Activated naive CD4-positive, alpha-beta T cell (primary cell): ENCODE results near the gene LCE2D.
"Not testable (repeated sequence)": the region's sequence is repeated elsewhere in the genome, so short reads cannot be mapped to it uniquely, and the experiment has no call there.

Experiments
- DNase-seq, 4 experiments: peaks; one replicate each; lab custom pipeline; 2025; lab: John Stamatoyannopoulos, UW

Gene LCE2D

GRCh38 chr1:152663098-152663497 lies at the start of gene LCE2D:
Gene LCE2D (plus strand): TSS chr1:152663380. CDS start chr1:152664106, 726 bp downstream.
- no peak for DNase-seq

GRCh38 chr1:152613511-152613910 lies 49.7 kb upstream of the LCE2D start, which contains the start of gene LCE3B:
Gene LCE3B (plus strand): TSS chr1:152613811. CDS start chr1:152613811, 0 bp downstream.
- no peak for DNase-seq

DNA sequence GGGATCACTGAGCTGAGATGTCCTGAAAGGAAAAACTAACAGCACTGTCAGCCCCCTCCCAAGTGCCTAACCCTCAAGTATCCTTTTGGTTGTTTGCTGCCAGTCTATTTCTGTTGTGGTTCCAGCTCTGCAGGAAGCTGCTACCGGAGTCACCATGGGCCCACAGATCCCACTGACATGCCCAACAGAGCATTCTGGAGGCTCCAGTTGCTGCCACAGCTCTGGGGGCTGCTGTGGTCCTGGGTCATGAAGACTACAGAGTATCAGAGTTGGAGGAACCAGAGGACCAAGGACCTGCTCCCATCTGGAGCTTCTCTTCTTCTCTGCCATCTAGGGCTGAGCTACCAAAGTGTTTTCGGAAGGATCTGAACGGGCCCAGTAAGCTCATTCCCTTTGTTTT lies 41.2 kb upstream of the LCE2D start:
- DNase-seq = no peak

DNA sequence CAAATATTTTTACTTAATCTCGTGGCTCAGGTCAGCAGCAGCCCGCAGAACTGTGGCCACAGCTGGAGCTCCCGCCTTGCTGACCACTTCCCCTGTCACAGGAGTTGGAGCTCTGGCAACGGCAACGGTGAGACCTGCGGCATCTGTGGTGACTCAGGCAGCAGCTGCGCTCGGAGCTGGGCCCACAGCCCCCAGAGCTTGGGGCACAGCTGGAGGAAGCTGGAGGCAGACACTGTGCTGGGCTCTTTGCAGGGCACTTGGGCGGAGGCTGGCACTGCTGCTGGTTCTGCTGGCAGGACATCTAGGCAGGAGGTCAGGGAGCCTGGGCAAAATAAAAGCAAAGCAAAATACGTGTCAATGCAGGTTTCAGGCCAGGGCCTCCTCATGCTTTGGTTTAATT lies 40.4 kb upstream of the LCE2D start, which contains the start of gene LCE3A:
Gene LCE3A, minus strand, starts transcription at position 301 of the 400 bp plus-strand sequence. Its CDS starts 0 bp downstream, at position 301.
- no peak for DNase-seq

- DNase-seq = no peak
Observed at GRCh38 chr1:152623203-152623844, 39.9 kb upstream of the LCE2D start.

DNA sequence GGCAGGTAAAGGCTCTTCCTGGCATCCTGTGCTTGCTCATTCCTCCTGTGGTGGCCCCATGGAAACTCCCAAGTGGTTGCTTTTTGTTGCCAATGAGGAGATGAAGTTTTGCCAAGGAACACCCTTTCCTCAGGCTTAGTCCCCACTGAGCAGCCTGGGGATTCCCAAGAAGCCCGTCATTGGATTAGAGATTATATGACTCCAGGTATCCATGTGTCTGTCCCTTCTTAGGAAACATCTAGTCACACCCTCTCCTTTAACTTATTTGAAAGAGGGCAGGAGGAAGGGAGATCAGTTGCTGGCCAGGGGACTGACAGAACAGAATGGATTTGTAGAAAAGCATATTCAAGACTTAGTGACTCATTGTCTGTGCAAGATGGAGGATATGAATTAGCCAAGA lies 36.4 kb upstream of the LCE2D start:
- DNase-seq = no peak

DNA sequence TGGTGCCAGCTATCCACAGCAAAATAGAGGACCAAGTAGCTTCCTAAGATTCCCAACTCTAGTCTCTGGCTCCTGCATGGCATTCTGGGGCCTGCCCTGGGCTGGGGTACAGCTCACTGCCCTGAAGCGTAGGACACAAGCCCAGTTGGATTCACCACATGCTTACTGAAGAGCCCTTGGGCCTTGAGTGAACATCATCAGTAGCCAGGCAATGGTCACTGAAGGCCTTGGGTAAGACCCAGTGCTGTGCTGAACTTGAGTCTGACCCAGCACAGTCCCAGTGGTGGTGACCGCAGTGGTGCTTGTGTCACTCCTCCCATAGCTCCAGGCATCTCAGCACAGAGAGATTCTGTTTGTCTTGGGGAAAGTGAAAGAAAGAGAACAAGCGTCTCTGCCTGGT lies 32.6 kb upstream of the LCE2D start:
- DNase-seq = no peak

DNA sequence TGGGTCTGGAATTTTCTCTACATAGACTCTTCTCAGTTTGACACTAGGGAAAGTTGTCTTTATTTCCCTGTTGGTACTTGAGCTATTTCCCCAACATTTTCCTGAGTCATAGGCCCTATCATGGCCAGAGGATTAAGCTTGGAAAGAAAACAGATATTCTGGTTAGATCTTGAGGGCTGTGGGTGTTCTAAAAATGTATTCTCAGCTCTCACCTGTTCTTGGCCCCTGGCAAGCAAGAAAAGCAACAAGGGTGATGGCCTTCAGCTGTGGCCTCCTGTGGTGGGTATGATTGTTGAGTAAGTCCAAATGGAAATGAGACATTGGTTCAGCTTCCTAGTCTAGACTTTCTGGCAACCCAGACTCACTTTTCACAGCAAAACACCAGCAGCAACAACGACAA lies 22.8 kb upstream of the LCE2D start:
- DNase-seq = no peak

- no peak for DNase-seq
Observed at GRCh38 chr1:152643945-152644344, 19.2 kb upstream of the LCE2D start.

GRCh38 chr1:152645146-152645545 lies 18.0 kb upstream of the LCE2D start:
- DNase-seq = no peak

- DNase-seq = no peak
Observed at GRCh38 chr1:152646656-152647055, 16.5 kb upstream of the LCE2D start.

DNA sequence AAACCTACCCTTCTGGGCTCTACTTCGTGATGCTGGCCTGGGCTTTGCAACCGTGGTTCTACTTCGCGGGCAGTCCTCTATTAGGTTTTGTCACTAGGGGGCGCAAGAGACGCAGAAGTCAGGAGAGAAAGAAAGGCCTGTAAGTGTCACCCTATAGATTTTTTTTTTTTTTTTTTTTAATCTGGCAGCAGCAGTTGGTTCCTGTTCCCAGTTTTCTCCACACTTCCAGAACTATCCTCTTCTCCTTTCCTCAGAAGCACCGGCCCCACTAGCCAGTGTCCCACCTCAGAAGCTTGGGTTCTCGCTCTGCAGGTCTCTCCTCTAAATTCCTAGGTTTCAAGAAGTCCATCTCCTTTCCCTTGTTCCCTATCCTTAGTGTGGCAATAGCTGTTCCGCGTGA lies 9.1 kb upstream of the LCE2D start:
- peak in 1 of 4 experiments; percentile 5 for DNase-seq

DNA sequence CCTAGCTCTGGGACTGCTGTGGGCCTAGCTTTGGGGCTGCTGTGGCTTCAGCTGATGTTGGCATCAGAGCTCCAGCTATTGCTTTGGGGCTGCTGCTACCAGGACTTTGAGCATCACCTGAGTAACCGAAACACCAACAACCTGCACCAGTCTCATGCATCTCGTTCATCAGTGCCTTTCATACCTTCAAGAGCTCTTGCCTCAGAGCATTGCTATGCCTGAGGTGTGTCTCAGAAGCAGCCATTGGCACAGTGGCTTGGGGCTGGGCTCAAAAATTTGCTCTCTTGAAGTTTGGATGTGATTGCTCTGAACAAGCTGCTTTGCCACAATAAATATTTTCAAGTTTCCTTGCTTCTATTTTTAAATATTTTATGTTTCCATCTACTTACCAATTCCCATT lies 6.7 kb upstream of the LCE2D start:
- DNase-seq = no peak

DNA sequence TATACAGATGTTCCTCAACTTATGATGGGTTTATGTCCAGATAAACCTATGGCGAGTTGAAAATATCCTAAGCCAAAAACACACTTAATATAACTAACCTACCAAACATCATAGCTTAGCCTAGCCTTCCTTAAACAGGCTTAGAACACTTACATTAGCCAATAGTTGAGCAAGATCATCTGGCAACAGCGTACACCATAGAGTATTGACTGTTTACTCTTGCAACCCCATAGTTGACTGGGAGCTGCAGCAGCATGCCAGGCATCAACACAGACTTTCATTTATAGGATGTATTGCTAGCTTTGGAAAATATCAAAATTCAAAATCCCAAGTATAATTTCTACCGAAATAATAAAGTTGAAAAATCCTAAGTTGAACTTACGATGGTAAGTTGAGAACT lies 5.5 kb upstream of the LCE2D start:
- DNase-seq = no peak

DNA sequence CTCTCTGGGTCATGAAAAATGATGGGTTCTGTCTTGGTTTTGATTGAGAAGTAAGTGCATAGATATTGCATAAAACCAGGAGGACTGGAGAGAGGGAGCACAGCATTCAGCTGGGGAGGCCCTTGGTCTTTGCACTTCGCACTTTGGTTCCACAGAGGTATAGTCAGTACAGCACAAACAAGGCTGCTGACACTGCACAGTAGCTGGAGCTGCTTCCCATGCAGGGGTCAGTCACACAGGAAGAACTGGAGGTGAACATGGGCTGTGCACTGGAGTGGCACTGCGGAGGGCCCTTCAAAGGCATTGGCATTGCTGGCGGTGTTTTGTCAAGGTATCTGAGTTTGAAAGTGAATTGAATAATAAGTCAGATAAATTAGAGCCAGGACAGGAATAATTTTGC lies 4.5 kb upstream of the LCE2D start:
- DNase-seq = no peak

- not testable (repeated sequence) for DNase-seq
Observed at GRCh38 chr1:152666171-152666570, 3.0 kb downstream of the LCE2D start.

DNA sequence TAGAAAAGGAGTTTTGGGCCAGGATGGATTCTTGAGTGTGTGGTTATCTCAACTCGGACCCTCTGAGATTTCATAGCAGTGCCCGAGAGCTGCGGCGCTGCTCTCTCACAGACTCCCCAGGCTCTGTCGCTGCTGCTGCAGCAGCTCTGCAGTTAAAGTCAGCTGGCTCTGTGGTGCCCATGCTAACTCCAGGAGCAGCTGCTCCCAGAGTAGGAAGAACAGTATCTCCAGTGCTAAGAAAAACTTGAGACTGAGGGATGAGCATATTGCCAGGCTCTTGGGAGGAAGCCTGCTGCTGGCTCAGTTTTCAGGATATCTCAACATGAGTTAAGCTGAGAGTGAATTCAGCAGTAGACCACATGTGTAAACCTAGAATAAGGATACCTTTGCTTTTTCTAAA lies 4.5 kb downstream of the LCE2D start:
- no peak for DNase-seq

DNA sequence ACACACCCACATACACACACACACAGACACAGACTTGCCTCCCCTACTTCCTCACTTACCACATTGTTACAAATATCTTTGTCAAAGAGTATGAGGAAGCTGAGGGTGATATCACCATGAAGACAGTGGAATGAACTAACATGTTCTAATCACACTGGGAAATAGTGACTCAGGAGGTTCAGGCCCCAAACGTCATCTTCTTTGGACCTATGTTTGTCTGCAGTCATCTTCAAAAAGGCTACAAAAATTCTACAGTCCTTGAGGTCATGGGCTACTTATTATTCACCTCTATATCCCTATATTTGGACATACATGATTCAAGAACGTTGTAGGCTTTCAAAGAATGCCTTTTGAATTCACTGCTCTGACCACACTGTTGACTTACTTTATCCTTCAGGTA lies 9.8 kb downstream of the LCE2D start:
- DNase-seq = no peak

DNA sequence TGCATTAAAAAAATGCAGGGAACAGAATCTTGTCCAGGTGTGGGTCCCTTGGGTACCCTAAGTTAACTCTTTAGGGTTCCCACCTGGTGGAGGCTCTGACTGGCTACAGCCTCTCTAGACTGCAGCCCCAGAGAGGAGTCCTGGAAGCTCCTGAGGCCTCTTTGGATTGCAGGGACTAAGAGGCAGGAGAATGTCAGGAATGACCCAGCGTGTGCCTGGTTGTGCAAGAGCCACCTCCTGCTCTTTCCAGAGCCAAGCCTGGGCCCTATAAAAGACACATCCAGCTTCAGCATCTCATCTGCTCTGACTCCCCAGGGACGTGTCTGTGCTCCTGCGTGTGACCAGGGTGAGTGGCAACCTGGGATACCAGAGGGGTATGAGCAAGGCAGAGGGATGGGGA lies 11.8 kb downstream of the LCE2D start, which contains the start of gene LCE2C:
Gene LCE2C, plus strand, starts transcription at position 297 of the 400 bp plus-strand sequence. CDS start 737 bp downstream, outside the sequence.
- DNase-seq = not testable (repeated sequence)

- DNase-seq = no peak
Observed at GRCh38 chr1:152679459-152679858, 16.3 kb downstream of the LCE2D start.

DNA sequence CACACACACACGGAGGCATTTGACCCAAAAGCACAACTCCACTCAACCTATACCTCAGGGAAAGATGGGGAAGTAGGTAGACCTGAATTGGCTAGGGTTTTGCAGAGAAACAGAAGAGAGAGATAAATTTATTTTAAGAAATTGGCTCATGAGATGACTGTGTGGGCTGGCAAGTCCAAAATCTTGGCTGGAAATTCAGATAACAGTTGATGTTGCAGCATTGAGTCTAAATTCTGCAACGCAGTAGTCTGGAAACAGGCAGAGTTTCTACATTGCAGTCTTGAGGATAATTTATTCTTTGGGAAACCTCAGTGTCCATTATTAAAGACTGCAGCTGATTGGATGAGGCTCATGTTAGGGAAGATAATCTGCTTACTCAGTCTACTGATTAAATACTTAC lies 18.4 kb downstream of the LCE2D start:
- DNase-seq = no peak

- no peak for DNase-seq
Observed at GRCh38 chr1:152683846-152684245, 20.7 kb downstream of the LCE2D start.

DNA sequence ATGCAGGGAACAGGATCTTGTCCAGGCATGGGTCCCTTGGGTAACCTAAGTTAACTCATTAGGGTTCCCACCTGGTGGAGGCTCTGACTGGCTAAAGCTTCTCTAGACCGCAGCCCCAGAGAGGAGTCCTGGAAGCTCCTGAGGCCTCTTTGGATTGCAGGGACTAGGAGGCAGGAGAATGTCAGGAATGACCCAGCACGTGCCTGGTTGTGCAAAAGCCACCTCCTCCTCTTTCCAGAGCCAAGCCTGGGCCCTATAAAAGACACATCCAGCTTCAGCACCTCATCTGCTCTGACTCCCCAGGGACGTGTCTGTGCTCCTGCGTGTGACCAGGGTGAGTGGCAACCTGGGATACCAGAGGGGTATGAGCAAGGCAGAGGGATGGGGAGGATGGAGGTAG lies 22.6 kb downstream of the LCE2D start, which contains the start of gene LCE2B:
Gene LCE2B, plus strand, starts transcription at position 301 of the 400 bp plus-strand sequence. CDS start 721 bp downstream, outside the sequence.
- not testable (repeated sequence) for DNase-seq
